MV-4-11 (cell line): ENCODE results near the gene ABHD14A.
"Not testable (repeated sequence)": the region's sequence is repeated elsewhere in the genome, so short reads cannot be mapped to it uniquely, and the experiment has no call there.

ENCODE experiments used
- DNase-seq: peaks from one replicate; lab custom pipeline; 2025; lab: John Stamatoyannopoulos, UW

The ABHD14A gene

DNA sequence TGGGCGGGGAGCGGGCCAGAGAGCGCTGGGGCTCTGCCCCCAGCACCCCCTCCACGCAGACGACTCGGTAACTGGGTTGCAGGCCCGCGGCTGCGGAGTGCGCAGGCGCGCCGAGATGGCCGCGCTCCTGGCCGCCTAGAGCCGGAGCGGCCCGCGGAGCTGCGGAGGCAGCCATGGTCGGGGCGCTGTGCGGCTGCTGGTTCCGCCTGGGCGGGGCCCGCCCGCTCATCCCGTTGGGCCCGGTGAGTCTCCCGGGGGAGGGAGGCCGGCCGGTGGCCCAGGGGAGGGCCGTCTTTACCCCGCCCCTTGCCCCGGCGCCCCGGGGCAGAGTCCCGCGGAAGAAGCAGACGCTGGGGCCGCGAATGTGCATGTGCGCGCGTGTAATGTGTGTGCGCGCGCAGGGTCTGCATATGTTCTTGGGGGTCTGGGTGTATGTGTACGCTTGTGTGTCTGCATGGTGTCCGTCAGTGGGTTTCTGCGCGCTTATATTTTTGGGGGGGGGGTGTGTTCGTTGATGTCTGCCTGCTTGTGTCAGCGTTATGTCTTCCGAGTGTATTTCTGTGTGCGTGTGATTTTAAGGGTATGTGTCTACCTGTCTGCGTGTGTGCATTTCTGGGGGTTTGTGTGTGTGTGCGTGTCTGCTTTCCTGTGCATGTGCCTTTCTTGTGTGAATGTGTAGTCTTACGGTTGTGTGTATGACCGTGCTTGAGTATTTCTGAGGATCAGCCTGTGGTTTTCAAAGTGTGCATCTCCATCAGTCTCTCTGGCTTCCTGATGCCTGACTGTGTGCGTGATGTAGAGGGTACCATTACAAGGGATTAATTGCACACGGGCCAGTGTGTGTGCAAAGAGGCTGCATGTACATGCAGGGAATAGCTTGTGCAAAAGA is at the start of gene ABHD14A:
Gene ABHD14A (plus strand): TSS at position 102 of the 889 bp plus-strand sequence. CDS start 72 bp downstream, at position 174.
- DNase-seq = peak; percentile 50

DNA sequence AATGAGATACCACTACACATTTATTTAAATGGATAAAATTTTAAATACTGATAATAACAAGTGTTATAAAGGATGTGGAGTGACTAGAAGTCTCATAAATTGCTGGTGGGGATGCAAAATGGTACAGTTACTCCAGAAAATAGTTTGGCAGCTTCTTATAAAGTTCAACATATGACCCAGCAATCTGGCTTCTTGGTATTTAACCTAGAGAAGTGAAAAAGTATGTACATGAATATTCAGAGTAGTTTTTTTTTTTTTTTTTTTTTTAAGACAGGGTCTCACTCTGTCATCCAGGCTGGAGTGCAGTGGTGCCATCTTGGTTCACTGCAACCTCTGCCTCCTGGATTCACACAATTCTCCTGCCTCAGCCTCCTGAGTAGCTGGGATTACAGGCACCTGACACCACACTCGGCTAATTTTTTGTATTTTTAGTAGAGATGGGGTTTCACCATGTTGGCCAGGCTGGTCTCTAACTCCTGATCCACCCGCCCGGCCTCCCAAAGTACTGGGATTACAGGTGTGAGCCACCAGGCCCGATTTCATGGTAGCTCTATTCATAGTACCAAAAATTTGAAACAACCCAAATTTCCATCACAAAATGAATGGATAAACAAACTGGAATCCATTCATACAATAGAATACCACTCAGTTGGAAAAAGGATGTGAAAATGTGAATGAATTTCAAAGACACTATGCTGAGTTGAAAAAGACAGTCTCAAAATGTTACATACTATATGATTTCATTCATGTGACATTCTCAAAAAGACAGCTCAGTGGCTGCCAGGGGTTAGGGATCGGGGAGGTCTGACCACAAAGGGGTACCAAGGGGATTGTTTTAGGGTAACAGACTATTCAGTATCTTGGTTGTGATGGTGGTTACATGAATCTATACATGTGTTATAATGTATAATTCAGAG is 47.5 kb upstream of the ABHD14A start:
- no peak for DNase-seq

DNA sequence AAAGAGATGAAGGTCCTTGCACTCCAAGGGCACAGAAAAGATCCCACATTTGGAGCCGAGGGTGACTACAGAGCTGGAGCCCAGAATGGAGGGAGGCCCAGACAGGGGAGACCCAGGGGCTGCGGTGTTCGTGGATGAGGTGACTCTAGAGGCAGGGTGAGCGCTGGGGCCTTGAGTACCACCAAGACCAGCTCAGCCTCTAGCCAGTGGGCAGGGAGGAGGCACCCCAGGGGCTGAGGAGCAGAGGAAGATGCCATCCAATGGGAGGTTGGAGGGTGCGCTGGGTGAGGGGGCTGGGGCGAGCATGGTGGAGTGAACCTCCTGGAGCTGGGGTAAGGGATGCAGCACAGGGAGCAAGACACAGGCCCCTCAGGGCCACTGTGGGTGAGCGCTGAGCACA is 46.4 kb upstream of the ABHD14A start:
- DNase-seq = no peak

DNA sequence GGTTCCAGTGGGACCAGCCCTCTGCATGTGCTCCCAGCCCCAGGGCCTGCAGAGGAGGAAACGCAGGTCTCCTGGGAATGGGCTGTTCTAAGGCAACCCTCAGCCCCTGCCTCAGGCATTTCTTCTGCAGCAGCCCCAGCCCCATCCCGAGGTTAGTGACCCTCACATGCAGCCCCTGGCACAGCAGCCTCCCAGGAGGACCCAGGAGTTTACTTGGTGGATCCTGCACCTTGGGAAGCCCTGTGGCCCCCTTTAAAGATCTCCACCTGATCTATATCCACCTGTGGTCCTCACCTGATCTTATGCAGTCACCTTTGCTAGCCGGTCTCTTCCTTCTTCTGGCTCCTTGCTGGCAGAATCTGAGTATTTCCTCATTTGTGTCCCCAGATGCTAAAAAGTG is 45.9 kb upstream of the ABHD14A start:
- DNase-seq = not testable (repeated sequence)

DNA sequence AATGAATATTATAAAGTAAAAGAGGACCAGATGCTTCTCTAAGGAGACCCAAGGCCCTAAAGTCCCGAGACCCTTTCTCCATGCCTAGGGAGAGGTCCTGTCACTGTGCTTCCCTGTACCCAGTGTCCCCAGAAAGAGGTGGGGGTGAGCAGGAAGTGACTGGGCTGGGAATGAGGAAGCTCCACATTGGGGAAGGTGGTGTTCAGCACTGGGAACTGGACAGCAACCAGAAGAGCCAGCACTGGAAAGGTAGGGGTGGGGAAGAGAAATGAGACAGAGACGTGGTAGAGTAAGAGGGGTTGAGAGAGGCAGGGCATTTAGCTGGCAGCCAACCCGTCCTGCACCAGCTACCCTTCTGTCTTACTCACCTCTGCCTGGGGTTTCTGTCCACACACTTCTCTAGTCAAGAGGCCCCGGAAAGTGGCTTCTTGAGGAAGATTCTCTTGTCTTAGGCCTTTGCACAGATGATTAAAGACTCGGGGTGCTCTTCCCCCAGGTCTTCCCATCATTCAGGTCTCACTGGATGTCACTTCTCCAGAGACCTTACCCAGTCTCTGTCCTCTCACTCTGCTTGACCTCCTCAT is 45.4 kb upstream of the ABHD14A start:
- no peak for DNase-seq

DNA sequence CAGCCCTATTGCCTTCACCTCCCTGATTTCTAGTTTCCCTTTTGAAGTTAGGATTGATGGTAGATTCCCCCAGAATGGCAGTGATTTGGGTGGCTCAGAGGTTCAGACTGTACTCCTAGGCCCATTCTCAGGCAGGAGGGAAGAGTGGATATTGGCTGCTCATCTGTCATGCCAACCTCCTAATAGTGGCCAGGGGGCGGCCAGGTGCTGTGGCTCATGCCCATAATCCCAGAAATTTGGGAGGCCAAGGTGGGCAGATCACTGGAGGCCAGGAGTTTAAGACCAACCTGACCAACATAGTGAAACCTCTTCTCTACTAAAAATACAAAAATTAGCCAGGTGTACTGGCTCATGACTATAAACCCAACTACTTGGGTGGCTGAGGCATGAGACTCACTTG is 44.4 kb upstream of the ABHD14A start:
- no peak for DNase-seq

DNA sequence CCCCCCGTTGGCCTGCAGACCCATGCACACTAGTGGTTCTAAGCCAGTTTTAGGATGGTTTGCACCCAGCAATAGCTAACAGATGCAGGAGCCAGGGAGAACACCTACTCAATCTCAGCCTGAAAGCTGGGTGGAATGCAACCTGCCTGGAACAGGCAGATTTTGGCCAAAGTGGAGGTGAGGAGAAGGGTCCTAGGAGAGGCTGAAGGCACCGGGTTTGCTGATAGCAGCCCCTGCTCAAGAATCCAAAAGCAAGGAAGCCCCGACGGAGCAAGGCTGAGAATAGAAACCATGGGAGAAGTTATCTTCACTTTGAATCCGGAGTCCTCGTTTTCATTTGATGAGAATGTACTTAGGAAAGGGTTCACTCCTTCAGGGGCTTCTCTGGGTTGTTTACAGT is 43.1 kb upstream of the ABHD14A start:
- DNase-seq = no peak

DNA sequence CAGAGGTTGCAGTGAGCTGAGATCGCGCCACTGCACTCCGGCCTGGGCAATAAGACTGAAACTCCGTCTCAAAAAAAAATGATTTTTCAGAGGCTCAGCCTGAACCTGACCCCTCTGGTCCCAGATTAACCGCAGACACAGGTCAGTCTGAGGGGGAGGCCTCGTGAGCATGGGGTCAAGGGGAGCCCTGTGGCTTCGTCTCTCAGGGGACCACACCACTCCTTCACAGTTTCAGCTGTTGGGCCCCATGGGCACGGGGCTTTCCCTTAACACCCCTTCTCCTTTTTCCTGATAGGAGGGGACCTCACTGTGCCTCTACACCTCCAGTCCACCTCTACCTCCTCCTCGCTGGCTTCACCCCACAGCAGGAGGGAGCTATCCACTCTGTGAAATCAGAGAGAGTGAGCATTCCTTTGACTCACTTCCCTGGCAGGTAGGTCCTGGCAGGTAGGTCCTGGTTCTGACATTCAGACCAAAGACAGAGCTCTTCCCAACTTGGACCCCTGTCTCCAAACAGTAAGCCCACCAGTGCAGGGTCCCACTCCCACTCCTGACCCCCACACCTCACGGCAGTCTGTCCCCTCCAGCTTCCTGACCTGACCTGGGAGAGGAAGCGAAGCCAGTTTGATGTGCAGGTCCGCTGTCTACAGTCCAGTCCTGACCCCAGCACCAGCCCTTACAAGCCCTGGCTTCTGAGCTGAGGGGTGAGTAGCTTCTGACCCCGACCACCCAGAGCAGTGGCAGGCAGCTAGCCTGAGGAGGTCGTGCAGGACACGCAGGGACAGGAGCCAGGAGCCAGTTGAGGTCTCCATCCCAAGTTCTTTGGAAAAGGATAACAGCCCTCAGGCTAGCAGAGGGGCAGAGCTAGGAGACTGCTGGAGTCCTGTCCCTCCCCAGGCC is 42.1 kb upstream of the ABHD14A start:
- no peak for DNase-seq

DNA sequence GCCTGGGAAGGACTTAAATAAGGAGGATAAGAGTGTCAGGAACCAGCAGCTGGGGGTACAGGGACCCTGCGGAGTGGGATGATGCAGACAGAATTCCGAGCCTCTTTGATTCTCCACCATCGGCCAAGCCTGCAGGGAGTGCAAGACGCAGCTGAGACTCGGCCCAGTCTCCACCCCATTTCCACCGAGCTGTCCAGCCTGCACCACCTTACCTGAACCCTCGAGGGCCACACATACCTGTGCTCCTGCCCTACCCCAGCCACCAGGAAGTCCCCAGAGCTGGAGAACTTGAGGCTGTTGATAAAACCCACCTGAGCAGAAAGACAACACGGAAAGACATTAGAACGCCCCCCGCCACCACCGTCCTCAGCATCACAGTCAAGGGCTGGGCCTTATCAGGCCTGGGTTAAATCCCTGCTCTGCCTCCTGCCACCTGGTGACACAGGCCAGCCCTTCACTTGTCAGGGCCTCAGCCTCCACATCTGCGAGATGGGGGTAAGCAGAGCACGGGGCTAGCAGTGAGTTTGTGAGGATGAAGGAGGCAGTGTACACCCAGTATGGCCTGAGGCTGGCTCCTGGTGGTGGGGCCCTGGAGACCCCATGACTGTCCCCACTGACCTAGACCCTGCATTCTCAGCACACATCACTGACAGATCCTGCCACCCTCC is 41.3 kb upstream of the ABHD14A start:
- DNase-seq = no peak

DNA sequence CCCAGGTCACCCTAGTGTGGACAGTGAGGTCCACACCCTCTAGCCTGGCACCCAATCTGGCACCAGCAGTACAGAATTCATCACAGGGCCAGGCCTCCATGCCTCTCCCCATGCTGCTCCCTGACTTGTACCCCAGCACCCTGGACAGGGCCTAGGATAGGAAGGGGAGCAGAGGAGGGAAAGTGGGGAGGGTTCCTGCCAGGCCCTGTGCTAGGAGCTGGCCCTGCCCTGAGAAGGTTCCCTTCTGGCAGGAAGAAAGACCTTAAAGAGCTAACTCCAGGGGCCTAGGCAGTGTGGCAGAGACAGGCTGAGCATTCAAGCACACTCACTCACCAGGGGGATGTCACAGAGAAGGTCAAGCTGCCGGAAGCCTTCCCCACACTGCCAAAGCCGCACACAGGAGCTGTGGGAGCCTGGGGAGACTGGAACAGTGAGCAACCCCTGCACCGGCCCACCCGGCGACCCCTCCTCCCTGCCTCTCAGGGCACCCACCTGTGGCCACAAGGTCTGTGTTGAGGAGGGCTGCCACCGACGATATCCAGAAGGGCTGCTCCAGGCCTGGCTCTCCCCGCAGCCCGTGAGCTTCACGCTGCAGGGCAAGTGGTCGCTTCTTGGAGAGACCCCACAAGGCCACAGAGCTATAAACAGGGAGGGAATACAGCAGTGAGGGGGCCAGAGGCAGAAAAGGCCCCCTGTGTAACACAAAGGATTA is 40.6 kb upstream of the ABHD14A start:
- no peak for DNase-seq

DNA sequence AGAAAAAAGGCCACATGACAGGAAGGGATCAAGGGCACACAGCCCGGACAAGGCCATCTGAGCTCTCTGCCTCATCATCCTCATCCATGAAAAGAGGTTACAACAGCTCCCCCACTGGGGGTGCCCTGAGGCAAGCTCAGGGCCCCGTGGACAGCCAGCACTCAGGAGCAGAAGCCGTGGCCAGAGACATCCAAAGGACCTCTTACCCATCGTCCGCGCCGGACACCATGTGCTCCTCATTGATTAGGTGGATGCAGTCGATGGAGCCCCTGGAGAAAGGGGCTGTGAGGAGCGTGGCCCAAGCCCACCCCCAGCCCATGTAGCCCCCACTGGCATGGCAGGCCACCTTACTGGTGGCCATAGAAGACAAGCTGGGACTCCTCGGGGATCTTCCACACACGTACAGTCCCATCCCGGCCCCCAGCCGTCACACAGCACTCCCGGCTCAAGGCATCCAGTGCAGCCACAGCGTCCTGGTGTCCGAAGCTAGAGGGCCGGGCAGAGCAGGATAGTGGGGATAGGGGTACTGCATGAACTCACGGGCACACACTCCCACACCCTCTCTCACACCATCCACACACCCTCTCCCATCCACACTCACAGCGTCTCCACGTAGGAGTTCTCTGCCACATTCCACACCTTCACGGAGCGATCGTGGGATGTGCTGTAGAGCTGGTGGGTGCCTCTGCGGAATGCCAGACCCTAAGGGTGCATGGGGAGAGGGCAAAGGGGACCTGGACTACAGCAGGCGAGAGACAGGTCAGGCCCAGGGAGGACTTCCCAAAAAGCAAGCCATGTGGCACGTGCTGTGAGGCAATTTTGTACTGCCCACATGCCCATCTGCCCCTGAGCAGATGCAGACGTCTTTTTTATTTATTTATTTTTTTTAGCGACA is 39.6 kb upstream of the ABHD14A start:
- DNase-seq = no peak

DNA sequence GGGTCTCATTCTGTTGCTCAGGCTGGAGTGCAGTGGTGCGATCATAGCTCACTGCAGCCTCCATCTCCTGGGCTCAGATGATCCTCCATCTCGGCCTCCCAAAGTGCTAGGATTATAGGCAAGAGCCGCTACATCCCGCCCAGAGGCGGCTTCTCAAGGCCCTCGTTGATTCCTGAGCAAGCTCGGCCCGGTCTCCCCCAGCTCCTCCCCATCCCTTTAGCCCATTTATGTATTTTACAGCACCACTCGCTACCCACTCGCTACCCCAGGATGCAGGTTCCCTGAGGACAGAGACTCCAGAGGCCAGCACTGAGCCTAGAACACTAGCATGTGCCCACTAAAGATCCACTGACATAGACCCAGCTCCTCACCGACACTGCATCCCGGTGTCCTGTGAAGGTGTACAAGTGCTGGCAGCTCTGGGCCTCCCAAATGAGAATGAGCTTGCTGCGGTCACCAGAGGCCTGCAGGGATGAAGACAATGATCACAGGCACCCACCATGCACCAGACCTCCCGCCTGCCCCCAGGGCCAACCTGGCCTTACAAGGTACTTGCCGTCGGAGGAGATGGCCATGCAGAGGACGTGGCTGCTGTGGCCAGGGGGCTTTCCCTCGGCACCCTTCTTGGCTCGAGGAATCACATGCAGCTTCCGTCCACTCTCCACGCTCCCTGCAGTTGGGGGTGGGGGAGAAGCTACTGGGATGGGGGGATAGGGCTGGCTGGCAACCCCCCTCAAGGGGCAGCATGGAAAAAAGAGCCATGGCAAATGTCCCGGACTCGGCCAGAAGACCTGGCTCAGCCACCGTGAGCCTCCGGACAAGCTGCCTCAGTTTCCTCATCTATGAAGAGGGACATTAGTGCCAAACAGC is 38.7 kb upstream of the ABHD14A start:
- no peak for DNase-seq

DNA sequence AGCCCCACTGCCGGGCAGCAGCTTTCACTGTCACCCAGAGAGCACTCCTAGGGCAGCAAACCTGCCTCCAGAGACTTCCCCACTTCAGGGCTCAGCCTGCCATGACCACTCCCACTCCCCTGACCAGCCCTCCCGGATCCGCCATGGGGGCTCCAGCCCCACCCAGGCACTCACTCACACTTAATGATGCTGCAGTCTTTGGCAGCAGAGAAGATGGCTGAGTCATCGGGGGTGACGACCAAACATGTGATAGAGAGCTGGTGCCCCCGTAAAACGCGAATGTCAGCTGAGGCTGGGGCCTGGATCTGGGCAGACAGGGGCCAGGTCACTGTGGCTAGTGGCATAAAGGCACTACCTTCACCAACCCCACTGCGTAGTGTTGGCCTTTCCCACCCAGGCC is 37.9 kb upstream of the ABHD14A start:
- DNase-seq = no peak

DNA sequence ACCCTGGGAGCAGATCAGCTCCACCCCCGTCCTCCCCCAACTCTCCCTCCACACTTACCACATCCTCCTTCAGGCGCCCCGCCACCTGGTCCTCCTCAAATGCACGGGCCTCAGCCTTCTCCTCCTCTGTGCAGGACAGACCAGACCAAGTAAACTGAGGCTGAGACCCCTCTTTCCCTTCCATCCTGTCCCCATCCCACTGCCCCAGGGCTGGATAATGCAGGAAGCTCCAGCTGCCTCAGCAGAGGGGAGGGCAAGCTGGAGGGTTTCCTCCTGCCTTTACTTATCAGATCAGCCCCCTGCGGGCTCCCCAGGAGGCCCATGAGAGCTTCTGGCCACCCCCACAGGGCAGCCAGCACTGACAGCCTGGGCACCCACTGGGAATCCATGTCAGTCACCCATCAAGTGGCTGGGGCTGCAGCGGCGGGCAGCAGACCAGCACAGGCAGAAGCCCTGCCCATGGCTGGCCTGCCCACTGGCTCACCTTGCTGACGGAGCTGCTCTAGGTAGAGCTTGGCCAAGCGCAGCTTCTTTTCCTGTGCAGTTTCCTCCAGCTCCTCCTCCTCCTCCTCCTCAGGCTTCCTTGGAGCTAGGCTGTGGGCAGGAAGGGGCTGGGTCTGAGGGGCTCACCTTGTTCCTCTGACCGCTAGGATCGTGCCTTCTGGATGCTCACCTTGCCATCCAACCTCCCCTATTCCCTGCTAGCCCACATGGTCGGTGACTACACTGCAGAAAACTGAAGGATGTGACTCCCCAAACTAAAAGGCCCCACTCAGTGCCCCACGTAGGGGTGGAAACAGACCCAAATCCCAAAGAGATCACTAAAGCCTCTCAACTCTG is 37.0 kb upstream of the ABHD14A start:
- no peak for DNase-seq

DNA sequence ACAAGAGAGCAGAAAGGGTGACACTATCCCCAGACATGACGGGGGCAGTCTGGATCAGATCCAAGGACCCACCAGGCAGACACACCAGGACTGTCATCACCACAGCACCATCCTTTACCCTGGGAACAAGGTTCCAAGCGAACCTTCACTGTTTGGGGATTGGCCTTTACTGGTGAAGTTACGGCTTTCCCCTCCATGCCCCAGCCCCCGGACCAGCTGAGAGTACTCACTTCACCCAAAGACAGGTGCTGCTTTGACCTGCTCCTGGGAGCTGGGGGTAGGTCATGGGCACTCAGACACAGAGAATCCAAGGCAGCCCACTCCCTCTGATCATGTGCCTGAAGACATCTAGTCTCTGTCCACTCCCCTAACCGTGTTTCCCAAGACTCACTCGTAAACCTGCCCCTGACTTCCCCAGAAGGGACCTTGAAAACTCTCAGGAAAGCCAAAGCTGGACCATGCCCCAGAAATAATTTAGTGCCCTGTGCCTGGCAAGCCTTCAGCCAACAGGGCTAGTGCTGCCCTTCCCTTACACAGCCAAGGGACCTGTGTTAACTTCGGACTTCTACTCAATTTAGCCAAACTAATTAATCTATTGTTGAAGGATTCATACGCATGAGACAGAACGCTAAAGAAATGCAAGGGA is 36.0 kb upstream of the ABHD14A start:
- DNase-seq = no peak

DNA sequence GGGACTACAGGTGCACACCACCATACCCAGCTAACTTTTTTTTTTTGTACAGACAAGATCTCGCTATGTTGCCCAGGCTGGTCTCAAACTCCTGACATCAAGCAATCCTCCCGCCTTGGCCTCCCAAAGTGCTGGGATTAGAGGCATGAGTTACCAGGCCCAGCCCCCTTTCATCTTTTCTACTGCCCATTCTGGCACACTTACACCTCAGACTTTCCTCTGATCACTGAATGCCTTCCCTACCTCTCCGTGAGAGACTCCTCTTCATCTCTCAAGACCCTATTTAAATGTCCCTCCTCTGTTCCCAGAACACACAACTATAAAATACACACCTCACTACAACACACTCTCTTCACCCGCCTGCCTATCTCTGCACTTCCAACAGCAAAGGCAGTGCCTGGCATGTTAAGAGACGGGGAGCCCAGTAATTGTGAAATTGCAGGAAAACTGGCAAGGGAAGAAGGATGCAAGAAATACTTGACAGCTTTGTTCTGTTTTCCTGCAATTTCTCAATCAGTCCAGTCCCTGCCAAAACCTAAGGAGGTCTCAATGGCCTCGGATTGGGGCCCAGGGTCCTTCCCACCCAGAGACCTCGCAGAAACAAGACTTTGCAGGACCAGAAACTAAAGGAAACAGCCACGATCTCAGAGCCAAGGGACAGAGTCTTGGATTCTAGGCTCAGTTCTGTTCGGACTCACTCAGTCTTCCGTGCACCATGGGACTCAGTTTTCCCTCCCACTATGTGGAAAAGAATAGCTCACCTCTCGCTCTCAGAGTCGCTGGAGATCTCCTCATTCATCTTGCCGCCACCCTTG is 34.0 kb upstream of the ABHD14A start:
- no peak for DNase-seq
